ENCODE results near the gene MPI. TPM values are rescaled to one million over a fixed set of nuclear protein-coding genes. Genes with fewer than 3 reads are reported as not detected.
A peak's percentile ranks its signal among the peaks of the same experiment; 100 is the strongest.
"Not testable (repeated sequence)": the region's sequence is repeated elsewhere in the genome, so short reads cannot be mapped to it uniquely, and the experiment has no call there.

MPI gene
- total RNA-seq, 3 donors from 2014 or later, result 50.2 to 96.5 (median 68.3) TPM

- Histone ChIP-seq H3K4me1 (ENCODE audit: low read depth) (peaks cover 17% of the 10 kb centered on the region), H3K9me3 (no peaks in the 10 kb centered on the region), H3K36me3 (ENCODE audit: low read depth) (no peaks in the 10 kb centered on the region), H3K4me3 (peak overlapping the region; percentile 88)
- peak; percentile 39 for ATAC-seq
- DNase-seq, result peak in 1 of 3 donors; percentile 43
- intact Hi-C loops (cut with DNase I, micrococcal nuclease), result no loop called here
- TF ChIP-seq, protein P1, sequence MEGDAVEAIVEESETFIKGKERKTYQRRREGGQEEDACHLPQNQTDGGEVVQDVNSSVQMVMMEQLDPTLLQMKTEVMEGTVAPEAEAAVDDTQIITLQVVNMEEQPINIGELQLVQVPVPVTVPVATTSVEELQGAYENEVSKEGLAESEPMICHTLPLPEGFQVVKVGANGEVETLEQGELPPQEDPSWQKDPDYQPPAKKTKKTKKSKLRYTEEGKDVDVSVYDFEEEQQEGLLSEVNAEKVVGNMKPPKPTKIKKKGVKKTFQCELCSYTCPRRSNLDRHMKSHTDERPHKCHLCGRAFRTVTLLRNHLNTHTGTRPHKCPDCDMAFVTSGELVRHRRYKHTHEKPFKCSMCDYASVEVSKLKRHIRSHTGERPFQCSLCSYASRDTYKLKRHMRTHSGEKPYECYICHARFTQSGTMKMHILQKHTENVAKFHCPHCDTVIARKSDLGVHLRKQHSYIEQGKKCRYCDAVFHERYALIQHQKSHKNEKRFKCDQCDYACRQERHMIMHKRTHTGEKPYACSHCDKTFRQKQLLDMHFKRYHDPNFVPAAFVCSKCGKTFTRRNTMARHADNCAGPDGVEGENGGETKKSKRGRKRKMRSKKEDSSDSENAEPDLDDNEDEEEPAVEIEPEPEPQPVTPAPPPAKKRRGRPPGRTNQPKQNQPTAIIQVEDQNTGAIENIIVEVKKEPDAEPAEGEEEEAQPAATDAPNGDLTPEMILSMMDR (IDR thresholded peaks at IDR 0.05), result no peak
Measured at GRCh38 chr15:74907163-74907870, 17.5 kb downstream of the MPI start.

GRCh38 chr15:74908635-74909034 is 18.8 kb downstream of the MPI start:
- H3K4me3 ChIP-seq, result no peak overlapping the region
- TF ChIP-seq, protein P1 (IDR thresholded peaks at IDR 0.05), result no peak
- H3K36me3 ChIP-seq (ENCODE audit: low read depth), result no peaks in the 10 kb centered on the region
- intact Hi-C loops (cut with DNase I, micrococcal nuclease), result no loop called here
- DNase-seq (no peak), ATAC-seq (no peak)
- H3K9me3 ChIP-seq, result no peaks in the 10 kb centered on the region
- H3K4me1 ChIP-seq (ENCODE audit: low read depth), result peaks cover 17% of the 10 kb centered on the region

GRCh38 chr15:74913041-74913440 is 23.2 kb downstream of the MPI start:
- ATAC-seq (no peak), DNase-seq (no peak)
- TF ChIP-seq, protein P1 (IDR thresholded peaks at IDR 0.05), result no peak
- H3K4me1 ChIP-seq (ENCODE audit: low read depth), result no peaks in the 10 kb centered on the region
- H3K9me3 ChIP-seq, result no peaks in the 10 kb centered on the region
- H3K36me3 ChIP-seq (ENCODE audit: low read depth), result peaks cover 1% of the 10 kb centered on the region
- intact Hi-C loops (cut with DNase I, micrococcal nuclease), result no loop called here
- H3K4me3 ChIP-seq, result no peak overlapping the region

DNA sequence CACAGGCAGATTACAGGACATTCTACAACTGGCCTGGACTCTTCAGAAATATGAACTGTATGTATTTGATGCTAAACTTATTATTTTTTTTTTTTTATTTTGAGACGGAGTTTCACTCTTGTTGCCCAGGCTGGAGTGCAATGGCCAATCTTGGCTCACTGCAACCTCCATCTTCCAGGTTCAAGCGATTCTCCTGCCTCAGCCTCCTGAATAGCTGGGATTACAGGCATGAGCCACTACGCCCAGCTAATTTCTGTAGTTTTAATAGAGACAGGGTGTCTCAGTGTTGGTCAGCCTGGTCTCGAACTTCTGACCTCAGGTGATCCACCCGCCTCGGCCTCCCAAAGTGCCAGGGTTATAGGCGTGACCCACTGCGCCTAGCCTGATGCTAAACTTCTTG is 24.0 kb downstream of the MPI start:
- H3K4me3 ChIP-seq; H3K4me1 ChIP-seq (ENCODE audit: low read depth); ATAC-seq; DNase-seq; H3K9me3 ChIP-seq; H3K36me3 ChIP-seq (ENCODE audit: low read depth); intact Hi-C loops (cut with DNase I, micrococcal nuclease): not testable (repeated sequence)

DNA sequence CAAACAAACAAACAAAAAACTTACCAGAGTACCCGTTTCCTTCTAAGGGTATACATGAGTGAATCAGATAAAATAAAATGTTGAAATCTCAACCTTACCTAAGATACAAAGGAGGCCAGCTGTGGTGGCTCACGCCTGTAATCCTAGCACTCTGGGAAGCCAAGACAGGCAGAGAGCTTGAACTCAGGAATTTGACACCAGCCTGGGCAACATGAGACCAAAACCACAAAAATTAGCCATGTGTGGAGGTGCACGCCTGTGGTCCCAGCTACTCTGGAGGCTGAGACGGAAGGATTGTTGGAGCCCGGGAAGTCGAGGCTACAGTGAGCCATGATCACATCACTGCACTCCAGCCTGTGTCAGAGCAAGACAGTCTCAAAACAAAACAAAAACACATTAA is 27.8 kb downstream of the MPI start:
- ATAC-seq, result no peak
- Histone ChIP-seq H3K4me1 (ENCODE audit: low read depth) (no peaks in the 10 kb centered on the region), H3K4me3 (no peak overlapping the region), H3K36me3 (ENCODE audit: low read depth) (peaks cover 23% of the 10 kb centered on the region), H3K9me3 (no peaks in the 10 kb centered on the region)
- intact Hi-C loops (cut with DNase I, micrococcal nuclease), result no loop called here
- TF ChIP-seq, protein P1 (IDR thresholded peaks at IDR 0.05), result no peak
- DNase-seq, result no peak

GRCh38 chr15:74920456-74920855 is 30.6 kb downstream of the MPI start:
- ATAC-seq (no peak), DNase-seq (no peak)
- intact Hi-C loops (cut with DNase I, micrococcal nuclease), result no loop called here
- H3K4me1 ChIP-seq (ENCODE audit: low read depth), result no peaks in the 10 kb centered on the region
- no peaks in the 10 kb centered on the region for H3K9me3 ChIP-seq
- TF ChIP-seq, protein P1 (IDR thresholded peaks at IDR 0.05), result no peak
- H3K36me3 ChIP-seq (ENCODE audit: low read depth), result peaks cover 23% of the 10 kb centered on the region
- H3K4me3 ChIP-seq, result no peak overlapping the region
